Measurements from ENCODE around the gene LTF. TPM values are rescaled to one million over a fixed set of nuclear protein-coding genes. Genes with fewer than 3 reads are reported as not detected.
"Not testable (repeated sequence)": the region's sequence is repeated elsewhere in the genome, so short reads cannot be mapped to it uniquely, and the experiment has no call there.

The LTF gene
- polyA plus RNA-seq, 4 donors: 1.6 to 3.6 (median 2.6) TPM

DNA sequence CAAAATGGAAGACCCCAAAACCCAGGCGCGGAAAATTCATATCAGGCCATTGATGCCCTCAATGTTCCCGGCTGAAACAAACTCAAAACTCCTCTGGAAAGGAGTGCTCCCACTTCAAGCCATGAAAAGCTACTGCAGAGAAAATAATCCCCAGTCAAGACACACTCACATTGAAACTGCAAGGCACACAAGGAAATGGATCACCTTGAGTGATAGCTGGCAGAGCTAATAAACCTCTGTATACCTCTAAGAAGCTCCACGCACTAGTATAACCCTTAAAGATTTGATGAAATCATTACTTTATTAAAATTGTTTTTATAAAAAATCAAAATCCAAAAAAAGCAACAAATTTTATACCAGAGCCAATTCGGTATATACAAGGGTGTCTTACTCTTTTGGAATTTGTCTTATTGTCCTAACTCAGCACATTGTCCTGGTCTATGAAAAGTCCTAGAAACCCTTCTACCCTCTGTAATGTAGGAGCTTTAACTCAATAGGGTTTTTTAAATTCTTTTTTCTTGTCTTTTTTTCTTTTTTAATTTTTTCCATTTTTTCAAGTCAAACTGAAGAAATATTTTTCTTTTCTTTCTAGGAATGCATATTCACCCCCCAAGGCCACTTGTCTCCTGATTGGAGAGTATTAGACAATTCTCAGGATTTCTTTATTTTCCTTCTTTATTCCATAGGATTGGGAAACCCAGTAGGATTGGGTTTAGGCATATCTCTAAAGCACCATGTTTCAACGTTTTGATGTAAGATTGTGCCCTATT is 66.3 kb downstream of the LTF start:
- DNase-seq (ENCODE audit: low read depth in 4 of 4, low spot score in 2 of 4): no peak

DNA sequence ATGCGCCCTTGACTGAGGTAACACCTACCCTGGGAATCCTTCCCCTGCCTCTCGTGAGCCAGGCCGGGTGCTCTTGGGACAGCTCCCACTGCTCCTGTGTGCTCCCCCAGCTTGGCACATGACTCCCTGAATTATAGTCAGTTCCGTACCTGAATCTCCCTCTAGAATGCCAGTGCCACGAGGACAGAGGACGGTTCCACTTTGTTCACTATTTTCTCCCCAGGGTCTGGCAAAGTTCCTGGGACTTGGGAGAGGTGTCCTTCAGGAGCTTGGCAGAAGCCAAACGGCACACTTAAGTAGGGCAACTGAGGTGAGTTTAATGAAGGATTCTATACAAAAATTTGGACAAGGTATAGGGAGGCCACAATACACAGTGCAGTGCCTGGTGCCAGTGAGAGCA is 67.6 kb downstream of the LTF start:
- no peak for DNase-seq (ENCODE audit: low read depth in 4 of 4, low spot score in 2 of 4)

GRCh38 chr3:46395766-46396530 is 68.8 kb downstream of the LTF start:
- no peak for DNase-seq (ENCODE audit: low read depth in 4 of 4, low spot score in 2 of 4)

GRCh38 chr3:46395210-46395661 is 69.5 kb downstream of the LTF start:
- DNase-seq (ENCODE audit: low read depth in 4 of 4, low spot score in 2 of 4): no peak

GRCh38 chr3:46393554-46394434 is 70.9 kb downstream of the LTF start:
- DNase-seq (ENCODE audit: low read depth in 4 of 4, low spot score in 2 of 4): no peak

- no peak for DNase-seq (ENCODE audit: low read depth in 4 of 4, low spot score in 2 of 4)
These were observed 71.7 kb downstream of the LTF start for GRCh38 chr3:46393011-46393410.

DNA sequence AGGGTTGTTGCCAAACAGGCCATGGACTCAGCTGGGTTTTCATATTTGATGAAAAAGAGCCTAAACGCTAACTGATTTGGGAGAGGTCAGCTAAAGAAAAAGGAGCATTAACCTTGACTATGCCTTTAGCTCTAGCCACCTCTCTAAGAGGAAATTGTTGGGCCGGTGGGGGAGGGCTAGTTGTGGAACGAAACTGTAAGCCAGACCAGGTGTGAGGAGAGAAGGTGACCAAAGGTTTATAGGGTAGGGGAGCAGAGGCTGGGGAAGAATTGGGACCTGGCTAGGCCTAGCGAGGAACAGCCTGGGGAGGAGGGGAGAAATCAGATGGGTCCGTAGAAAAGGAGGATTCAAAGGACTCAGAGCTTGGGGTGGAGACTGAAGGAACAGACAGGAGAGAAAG is 73.2 kb downstream of the LTF start:
- not testable (repeated sequence) for DNase-seq (ENCODE audit: low read depth in 4 of 4, low spot score in 2 of 4)

- DNase-seq (ENCODE audit: low read depth in 4 of 4, low spot score in 2 of 4): no peak
These were observed 75.4 kb downstream of the LTF start for GRCh38 chr3:46389306-46389705.

- not testable (repeated sequence) for DNase-seq (ENCODE audit: low read depth in 4 of 4, low spot score in 2 of 4)
These were observed 75.9 kb downstream of the LTF start for GRCh38 chr3:46388847-46389246.

DNA sequence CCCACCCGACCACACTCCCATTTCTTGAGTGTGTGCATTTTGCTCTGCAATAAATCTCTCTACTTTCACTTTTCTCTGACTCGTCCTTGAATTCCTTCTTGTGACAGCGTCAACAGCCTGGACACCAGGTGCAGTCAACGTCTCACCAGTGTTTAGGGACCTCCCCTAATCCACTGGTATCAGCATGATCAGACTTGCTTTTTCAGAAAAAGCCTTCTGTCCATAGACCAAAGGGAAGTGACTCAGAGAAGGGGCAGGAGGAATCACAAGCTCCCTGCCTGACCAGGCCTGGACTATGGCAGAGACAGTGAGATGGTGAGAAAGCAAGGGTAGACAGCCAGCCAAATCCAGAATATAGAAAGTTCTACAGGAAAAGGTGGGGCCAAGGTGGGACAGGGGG is 78.5 kb downstream of the LTF start:
- DNase-seq (ENCODE audit: low read depth in 4 of 4, low spot score in 2 of 4): no peak

Other genes starting within 250 kb of the LTF start
- gene CCR3, start 222.4 kb downstream of the LTF start, polyA plus RNA-seq (ENCODE audit: insufficient read length in 4 of 4): under 1 TPM in 1 of 4 donors, not detected in 3; 0.08 TPM
- gene CCR2, start 110.8 kb downstream of the LTF start, polyA plus RNA-seq (ENCODE audit: insufficient read length in 4 of 4): 1 to 10 TPM in 3 of 4 donors, under 1 TPM in 1; 0.51 to 1.9 (median 1.7) TPM
- under 1 TPM; 0.17 to 0.48 (median 0.43) TPM for gene CCR5, start 94.0 kb downstream of the LTF start, polyA plus RNA-seq (ENCODE audit: insufficient read length in 4 of 4)
- gene CCRL2, start 57.6 kb downstream of the LTF start, polyA plus RNA-seq (ENCODE audit: insufficient read length in 4 of 4): 1 to 10 TPM in 2 of 4 donors, under 1 TPM in 2; 0.81 to 1.2 (median 1.00) TPM
- not detected for gene RTP3, start 33.1 kb upstream of the LTF start, polyA plus RNA-seq (ENCODE audit: insufficient read length in 4 of 4)
- gene LRRC2, start 101.4 kb upstream of the LTF start, polyA plus RNA-seq (ENCODE audit: insufficient read length in 4 of 4): 1 to 10 TPM; 1.7 to 2.5 (median 2.2) TPM
- under 1 TPM in 2 of 4 donors, not detected in 2; 0.11 to 0.14 TPM for gene FAM240A, start 147.6 kb upstream of the LTF start, polyA plus RNA-seq (ENCODE audit: insufficient read length in 4 of 4)
- 10 to 100 TPM in 3 of 4 donors, 1 to 10 TPM in 1; 7.6 to 18.0 (median 14.2) TPM for gene ALS2CL, start 228.8 kb upstream of the LTF start, polyA plus RNA-seq (ENCODE audit: insufficient read length in 4 of 4)
- 1 to 10 TPM in 3 of 4 donors, under 1 TPM in 1; 0.73 to 1.2 (median 1.1) TPM for gene TMIE, start 236.5 kb upstream of the LTF start, polyA plus RNA-seq (ENCODE audit: insufficient read length in 4 of 4)